Adrenal gland (tissue), 12 donors: Measurements from ENCODE around the gene PIAS1. TPM values are rescaled to one million over a fixed set of nuclear protein-coding genes. Genes with fewer than 3 reads are reported as not detected.
A peak's percentile ranks its signal among the peaks of the same experiment; 100 is the strongest.

Experiments used
- DNase-seq, 7 donors: peaks; one replicate each; pipeline ENCODE4 v3.0.0-alpha.2; 2019 to 2020
- H3K27ac ChIP-seq, 5 donors: fragments of 200-600 bp; sonication (generic) in 4 of 5; 1 replicate in 3 of 5; 2 replicates in 2 of 5; pipeline versions ENCODE4 v1.5.1 to v1.8.0; 2016 to 2020; ENCODE audit warnings: mild to moderate bottlenecking in 1 of 5
- H3K27me3 ChIP-seq: fragments of 200-600 bp; 2 replicates; pipeline ENCODE4 v1.8.0; 2021
- H3K36me3 ChIP-seq, 2 donors: fragments of 200-600 bp; replicated peaks in 1 of 2; 1 replicate in 1 of 2; 2 replicates in 1 of 2; pipeline versions ENCODE4 v1.5.1 to v1.8.0; 2018 to 2022
- H3K4me1 ChIP-seq, 2 donors: fragments of 200-600 bp; replicated peaks in 1 of 2; 1 replicate in 1 of 2; 2 replicates in 1 of 2; pipeline versions ENCODE4 v1.5.1 to v1.8.0; 2018 to 2021
- H3K4me3 ChIP-seq, 4 donors: fragments of 200-600 bp; sonication (generic) in 3 of 4; one replicate each; pipeline ENCODE4 v1.5.1; 2016 to 2018
- H3K9me3 ChIP-seq, 3 donors: fragments of 200-600 bp; sonication (generic) in 1 of 3; replicated peaks in 1 of 3; 1 replicate in 2 of 3; 2 replicates in 1 of 3; pipeline versions ENCODE4 v1.5.1 to v1.8.0; 2016 to 2021
- POLR2A ChIP-seq, 2 donors: fragments of 450-650 bp; IDR thresholded peaks; one replicate each; pipeline ENCODE4 v1.6.1; 2017; ENCODE audit warnings: antibody characterized with exemption in 2 of 2, mild to moderate bottlenecking in 2 of 2, moderate library complexity in 1 of 2
- WGBS, 4 donors: extraction: QIAGEN DNeasy Blood & Tissue Kit in 2 of 4; methylation state at CpG; one replicate each; pipeline versions ENCODE4 v1.1.5 to v1.1.7; 2013 to 2017; 5-methylcytosine and 5-hydroxymethylcytosine counted together
- intact Hi-C, 2 donors: fragments of 100-400 bp; cut with DNase I; formaldehyde crosslinking; loops; one replicate each; pipeline versions ENCODE4 v1.14.1 to v1.15.0; 2022 to 2023
- polyA plus RNA-seq, 3 donors: library from polyadenylated mRNA; stranded (reverse); fragments of 200-250 nt in 2 of 3; fragments of 350-450 nt in 1 of 3; fragmentation: Illumina TruSeq in 1 of 3; extraction: RNeasy Lipid Tissue Mini Kit (QIAGEN cat#74804) in 1 of 3; gene quantifications; one replicate each; pipeline ENCODE4 v1.2.3, GENCODE V29; 2013 to 2014
- total RNA-seq, 9 donors: library from RNA; depleted of rRNA in 4 of 9; stranded (reverse); fragments of >200 nt in 4 of 9; fragments of 120-200 nt in 1 of 9; fragmentation: NEBNext Ultra II Directional in 1 of 9; extraction: Animal tissue kit (Norgen Biotek cat#: 25700) in 1 of 9; gene quantifications; one replicate each; pipeline versions ENCODE4 v1.1.0 to v1.2.4, GENCODE V29; 2013 to 2023
- TF ChIP-seq, protein P1 (sequence below), 6 experiments: fragments of 450-650 bp in 4 of 6; fragments of 200-600 bp in 2 of 6; sonication (generic) in 1 of 6; IDR thresholded peaks; 1 replicate in 5 of 6; 2 replicates in 1 of 6; pipeline versions ENCODE4 v1.5.1 to v1.8.0; 2016 to 2021; ENCODE audit warnings: antibody characterized with exemption in 6 of 6, mild to moderate bottlenecking in 2 of 6, moderate library complexity in 1 of 6
- donor health status: healthy with polysubstance abuse.
- donor health status: Bipolar disorder and iron deficiency.
- donor health status: DM: yes; HTN: yes; CAD: no.
- donor health status: DM: no; HTN: no; CAD: no.
- donor health status: DM: no; HTN: no; CAD: no.
- donor health status: DM: yes; HTN: yes; CAD: no.

PIAS1 gene
- total and polyA plus RNA-seq, 12 donors, result 12.7 to 60.0 (median 38.8) TPM

GRCh38 chr15:68230157-68231100, 176.3 kb downstream of the PIAS1 start:
- H3K9me3 ChIP-seq, result no peaks in the 10 kb centered on the region
- no peaks in the 10 kb centered on the region for H3K36me3 ChIP-seq
- no peaks in the 10 kb centered on the region for H3K27me3 ChIP-seq
- H3K4me3 ChIP-seq, result peak overlapping the region in 3 of 4 donors; percentile 25 to 92 (median 62)
- H3K4me1 ChIP-seq, result peaks cover 8 to 21% of the 10 kb centered on the region in 2 donors
- 53 to 56% (median 55%) methylated on average over 19 to 20 of the region's 20 CpGs for WGBS, 4 donors
- peak in 3 of 7 donors; percentile 32 to 74 (median 53) for DNase-seq
- peak overlapping the region in 3 of 5 donors; percentile 73 to 89 (median 87) for H3K27ac ChIP-seq
- intact Hi-C loops, result no loop called here
- TF ChIP-seq POLR2A (IDR thresholded peaks at IDR 0.05), result no peak

DNA sequence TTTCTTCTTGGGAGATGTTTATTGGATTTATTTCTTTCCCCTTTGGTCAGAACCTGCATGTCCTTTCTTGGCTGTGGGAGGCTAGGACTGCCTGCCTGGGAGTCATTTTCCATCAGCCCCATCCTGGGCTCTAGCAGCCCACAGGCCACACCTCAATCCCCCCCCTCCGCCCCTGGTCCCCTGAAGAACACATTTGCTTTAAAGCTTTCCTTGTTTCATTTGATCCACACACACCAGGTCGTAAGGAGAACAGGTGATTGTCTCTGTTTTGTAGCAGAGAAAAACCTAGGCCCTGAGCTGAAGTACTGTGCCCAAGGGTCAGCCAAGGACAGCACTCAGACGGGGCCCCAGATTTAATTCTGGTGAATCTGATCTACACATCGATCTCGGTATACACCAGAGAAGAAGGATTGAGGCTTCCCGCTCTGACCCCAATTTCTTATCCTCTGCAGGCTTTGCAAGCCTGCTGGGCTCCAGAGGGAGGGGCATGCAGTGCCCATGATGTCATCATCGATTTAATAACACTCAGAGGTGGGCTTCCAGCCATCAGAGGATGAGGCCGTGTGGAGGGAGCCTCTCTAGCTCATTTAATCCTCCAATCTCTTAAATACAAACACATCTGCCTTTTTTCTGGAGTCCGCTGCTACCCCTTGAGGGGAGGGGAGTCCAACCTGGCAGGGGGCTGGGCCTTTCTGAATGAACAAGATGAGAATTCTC, 177.1 kb downstream of the PIAS1 start:
- H3K36me3 ChIP-seq, result no peaks in the 10 kb centered on the region
- no peaks in the 10 kb centered on the region for H3K27me3 ChIP-seq
- no peak overlapping the region for H3K27ac ChIP-seq
- peak in 1 of 7 donors; percentile 65 for DNase-seq
- H3K4me1 ChIP-seq, result peaks cover 8 to 20% of the 10 kb centered on the region in 2 donors
- TF ChIP-seq, protein P1, sequence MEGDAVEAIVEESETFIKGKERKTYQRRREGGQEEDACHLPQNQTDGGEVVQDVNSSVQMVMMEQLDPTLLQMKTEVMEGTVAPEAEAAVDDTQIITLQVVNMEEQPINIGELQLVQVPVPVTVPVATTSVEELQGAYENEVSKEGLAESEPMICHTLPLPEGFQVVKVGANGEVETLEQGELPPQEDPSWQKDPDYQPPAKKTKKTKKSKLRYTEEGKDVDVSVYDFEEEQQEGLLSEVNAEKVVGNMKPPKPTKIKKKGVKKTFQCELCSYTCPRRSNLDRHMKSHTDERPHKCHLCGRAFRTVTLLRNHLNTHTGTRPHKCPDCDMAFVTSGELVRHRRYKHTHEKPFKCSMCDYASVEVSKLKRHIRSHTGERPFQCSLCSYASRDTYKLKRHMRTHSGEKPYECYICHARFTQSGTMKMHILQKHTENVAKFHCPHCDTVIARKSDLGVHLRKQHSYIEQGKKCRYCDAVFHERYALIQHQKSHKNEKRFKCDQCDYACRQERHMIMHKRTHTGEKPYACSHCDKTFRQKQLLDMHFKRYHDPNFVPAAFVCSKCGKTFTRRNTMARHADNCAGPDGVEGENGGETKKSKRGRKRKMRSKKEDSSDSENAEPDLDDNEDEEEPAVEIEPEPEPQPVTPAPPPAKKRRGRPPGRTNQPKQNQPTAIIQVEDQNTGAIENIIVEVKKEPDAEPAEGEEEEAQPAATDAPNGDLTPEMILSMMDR (IDR thresholded peaks at IDR 0.05), result no peak
- TF ChIP-seq POLR2A (IDR thresholded peaks at IDR 0.05), result no peak
- 82 to 90% (median 86%) methylated on average over 9 of the region's 9 CpGs for WGBS, 4 donors
- H3K9me3 ChIP-seq, result no peaks in the 10 kb centered on the region
- intact Hi-C loops, result no loop called here
- no peak overlapping the region for H3K4me3 ChIP-seq

- Histone ChIP-seq H3K4me1 (peaks cover 8 to 20% of the 10 kb centered on the region in 2 donors), H3K36me3 (no peaks in the 10 kb centered on the region), H3K27ac (no peak overlapping the region), H3K27me3 (no peaks in the 10 kb centered on the region), H3K9me3 (no peaks in the 10 kb centered on the region), H3K4me3 (no peak overlapping the region)
- no peak for TF ChIP-seq POLR2A (IDR thresholded peaks at IDR 0.05)
- TF ChIP-seq, protein P1 (IDR thresholded peaks at IDR 0.05), result no peak
- intact Hi-C loops, result no loop called here
- DNase-seq, result peak in 1 of 7 donors; percentile 45
- WGBS, 4 donors, result 77 to 91% (median 86%) methylated on average over 4 to 6 of the region's 6 CpGs
Measured at GRCh38 chr15:68232449-68232848, 178.3 kb downstream of the PIAS1 start.

- intact Hi-C loops, result no loop called here
- no peaks in the 10 kb centered on the region for H3K36me3 ChIP-seq
- H3K9me3 ChIP-seq, result no peaks in the 10 kb centered on the region
- H3K4me1 ChIP-seq, result peaks cover 8 to 15% of the 10 kb centered on the region in 2 donors
- 72 to 85% (median 83%) methylated on average over 6 of the region's 6 CpGs for WGBS, 4 donors
- H3K4me3 ChIP-seq, result no peak overlapping the region
- peak in 1 of 7 donors; percentile 46 for DNase-seq
- no peak overlapping the region for H3K27ac ChIP-seq
- TF ChIP-seq, protein P1 (IDR thresholded peaks at IDR 0.05), result no peak
- TF ChIP-seq POLR2A (IDR thresholded peaks at IDR 0.05), result no peak
- H3K27me3 ChIP-seq, result no peaks in the 10 kb centered on the region
Measured at GRCh38 chr15:68232937-68233336, 178.8 kb downstream of the PIAS1 start.
